NCI-H345 (cell line): ENCODE measurements around the gene IGFBP4.
"Not testable (repeated sequence)": the region's sequence is repeated elsewhere in the genome, so short reads cannot be mapped to it uniquely, and the experiment has no call there.

ENCODE experiments used
- DNase-seq: peaks from one replicate; lab custom pipeline; 2025; lab: John Stamatoyannopoulos, UW

Gene IGFBP4

DNA sequence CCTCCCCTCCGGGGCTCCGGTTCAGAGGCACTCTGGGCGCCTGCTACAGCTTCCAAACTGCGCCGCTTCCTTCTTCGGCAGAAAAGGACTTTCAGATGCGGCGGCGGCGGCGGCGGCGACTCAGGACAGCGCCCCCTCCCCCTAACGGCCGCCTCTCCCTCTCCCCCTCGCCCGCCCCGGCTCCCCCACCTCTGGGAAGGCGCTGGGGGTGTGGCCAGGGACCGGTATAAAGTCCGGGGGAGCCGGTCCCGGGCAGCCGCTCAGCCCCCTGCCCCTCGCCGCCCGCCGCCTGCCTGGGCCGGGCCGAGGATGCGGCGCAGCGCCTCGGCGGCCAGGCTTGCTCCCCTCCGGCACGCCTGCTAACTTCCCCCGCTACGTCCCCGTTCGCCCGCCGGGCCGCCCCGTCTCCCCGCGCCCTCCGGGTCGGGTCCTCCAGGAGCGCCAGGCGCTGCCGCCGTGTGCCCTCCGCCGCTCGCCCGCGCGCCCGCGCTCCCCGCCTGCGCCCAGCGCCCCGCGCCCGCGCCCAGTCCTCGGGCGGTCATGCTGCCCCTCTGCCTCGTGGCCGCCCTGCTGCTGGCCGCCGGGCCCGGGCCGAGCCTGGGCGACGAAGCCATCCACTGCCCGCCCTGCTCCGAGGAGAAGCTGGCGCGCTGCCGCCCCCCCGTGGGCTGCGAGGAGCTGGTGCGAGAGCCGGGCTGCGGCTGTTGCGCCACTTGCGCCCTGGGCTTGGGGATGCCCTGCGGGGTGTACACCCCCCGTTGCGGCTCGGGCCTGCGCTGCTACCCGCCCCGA, at the start of gene IGFBP4:
Gene IGFBP4, plus strand, starts transcription at position 255 of the 792 bp plus-strand sequence. Its CDS starts 286 bp downstream, at position 541.
- peak; percentile 70 for DNase-seq

DNA sequence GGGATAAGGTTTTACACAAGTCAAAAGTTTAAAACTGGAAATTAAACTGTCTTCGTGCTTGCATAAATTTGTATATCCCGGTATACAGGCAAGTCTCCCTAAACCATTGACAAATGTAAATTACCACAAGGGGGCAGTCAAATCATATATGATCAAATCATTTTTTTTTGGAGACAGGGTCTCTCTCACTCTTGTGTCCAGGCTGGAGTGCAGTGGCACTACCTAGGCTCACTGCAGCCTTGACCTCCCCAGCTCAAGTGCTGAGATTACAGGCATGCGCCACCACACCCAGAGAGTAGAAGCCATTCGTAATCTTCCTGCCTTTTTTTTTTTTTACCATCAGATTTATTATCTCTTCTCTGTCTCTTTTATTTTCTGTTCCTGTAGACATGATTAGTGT, 44.1 kb upstream of the IGFBP4 start:
- peak; percentile 32 for DNase-seq

DNA sequence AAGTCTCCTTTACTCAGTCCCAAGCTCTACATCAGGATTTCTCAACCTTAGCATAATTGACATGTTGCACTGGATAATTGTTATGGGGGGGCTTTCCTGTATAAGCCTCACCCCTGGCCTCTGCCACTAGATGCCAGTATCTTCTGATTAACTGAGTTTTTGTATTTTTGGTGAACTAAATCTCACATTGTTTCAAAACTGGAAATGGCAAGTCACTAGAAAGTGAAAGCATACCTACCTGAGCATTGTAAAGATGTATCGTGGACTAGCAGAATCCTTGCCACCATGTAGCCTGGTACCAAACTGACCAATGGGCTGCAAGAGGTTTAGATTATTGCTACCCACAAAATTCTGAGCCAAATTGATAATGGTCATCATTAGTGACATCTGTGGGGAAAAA, 40.6 kb upstream of the IGFBP4 start:
- no peak for DNase-seq

DNA sequence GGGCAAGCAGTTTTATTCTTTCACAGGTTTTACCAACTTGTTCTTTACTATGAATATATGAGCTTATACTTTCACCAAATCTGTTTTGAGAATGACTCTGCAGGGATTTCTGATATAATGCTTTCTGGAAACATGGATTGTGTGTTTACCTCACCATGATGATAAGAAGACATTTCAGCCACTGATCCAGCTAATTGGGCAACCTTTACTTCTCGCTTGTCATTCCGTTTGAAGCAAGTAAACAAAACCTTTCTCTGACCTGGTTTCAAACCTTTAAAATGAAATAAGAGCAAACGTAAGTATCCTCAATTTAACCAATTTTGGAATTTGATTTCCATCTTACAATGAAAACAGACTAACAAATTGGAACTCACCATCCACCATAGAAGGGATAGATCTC, 39.2 kb upstream of the IGFBP4 start:
- no peak for DNase-seq

DNA sequence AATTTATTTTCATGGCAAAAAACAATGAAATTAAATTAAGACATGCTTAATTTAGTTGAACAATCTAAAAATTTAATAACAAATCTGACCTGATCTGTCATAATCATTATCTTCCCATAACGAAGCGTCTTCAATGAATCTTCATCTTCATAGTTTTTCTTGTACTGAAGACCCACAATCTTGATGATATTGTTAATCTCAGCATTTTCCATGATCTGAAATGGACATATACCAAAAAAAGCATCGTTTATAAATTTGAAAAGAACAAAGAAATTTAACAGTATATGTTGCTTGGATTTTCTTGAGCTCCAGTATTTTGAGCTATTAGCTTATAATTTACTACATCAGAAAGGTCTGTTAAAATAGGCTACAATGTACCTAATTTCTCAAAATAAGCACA, 35.8 kb upstream of the IGFBP4 start:
- no peak for DNase-seq

DNA sequence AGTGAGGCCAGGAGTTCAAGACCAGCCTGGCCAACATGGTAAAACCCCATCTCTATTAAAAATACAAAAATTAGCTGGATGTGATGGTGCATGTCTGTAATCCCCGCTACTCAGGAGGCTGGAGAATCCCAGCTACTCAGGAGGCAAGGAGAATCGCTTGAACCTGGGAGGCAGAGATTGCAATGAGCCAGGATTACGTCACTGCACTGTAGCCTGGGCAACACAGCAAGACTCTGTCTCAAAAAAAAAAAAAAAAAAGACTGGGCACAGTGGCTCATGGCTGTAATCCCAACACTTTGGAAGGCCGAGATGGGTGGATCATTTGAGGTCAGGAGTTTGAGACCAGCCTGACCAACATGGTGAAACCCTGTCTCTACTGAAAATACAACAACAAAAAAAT, 33.7 kb upstream of the IGFBP4 start:
- DNase-seq = not testable (repeated sequence)

DNA sequence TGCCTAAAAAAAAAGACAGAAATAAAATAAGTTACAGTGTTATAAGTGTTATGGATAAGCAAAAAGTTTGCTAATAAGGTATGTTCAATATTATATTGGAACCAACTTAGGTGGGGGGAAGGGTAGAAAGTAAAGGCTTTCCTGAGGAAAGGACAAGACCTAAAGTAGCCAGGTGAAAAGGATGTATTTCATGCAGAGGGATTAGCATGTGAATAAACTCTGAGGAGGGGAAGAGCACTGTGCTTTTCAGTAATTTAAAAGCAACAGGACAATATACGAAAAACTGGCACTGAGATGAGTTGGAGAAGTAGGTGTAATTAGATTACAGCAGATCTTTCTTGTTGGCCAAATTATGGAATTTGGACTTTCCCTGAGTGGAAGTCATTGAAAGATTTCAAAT, 33.2 kb upstream of the IGFBP4 start:
- DNase-seq = no peak

DNA sequence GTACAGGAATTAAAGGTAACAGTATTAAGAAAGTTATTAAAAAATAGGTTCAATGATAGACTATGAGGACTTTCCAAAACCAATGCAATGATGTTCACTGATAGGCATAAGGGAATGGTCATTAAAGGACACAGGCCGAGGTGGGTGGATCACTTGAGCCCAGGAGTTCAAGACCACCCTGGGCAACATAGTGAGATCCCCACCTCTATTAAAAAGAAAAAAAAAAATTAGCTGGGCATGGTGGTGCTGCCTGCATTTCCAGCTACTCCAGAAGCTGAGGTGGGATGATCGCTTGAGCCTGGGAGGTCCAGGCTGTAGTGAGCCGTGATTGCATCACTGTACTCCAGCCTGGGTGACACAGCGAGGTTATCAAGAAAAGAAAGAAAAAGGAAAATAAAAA, 31.4 kb upstream of the IGFBP4 start:
- no peak for DNase-seq

DNA sequence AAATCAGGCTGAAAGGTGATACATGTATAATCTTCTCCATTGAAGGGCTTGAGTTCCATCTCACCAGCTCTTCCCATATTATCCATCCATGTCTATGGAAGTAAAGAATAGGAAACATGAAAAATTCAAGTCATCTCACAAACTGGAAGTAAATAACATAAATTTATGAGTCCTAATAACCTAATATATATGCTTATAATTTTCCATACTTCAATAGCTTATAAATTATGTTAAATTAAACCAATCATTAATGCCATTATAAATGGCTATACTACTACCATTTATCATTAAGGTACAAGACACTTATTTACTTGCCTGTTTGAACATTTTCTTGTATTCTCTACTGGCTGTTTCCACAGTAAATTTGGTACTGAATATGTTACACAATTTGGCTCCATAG, 30.4 kb upstream of the IGFBP4 start:
- no peak for DNase-seq

DNA sequence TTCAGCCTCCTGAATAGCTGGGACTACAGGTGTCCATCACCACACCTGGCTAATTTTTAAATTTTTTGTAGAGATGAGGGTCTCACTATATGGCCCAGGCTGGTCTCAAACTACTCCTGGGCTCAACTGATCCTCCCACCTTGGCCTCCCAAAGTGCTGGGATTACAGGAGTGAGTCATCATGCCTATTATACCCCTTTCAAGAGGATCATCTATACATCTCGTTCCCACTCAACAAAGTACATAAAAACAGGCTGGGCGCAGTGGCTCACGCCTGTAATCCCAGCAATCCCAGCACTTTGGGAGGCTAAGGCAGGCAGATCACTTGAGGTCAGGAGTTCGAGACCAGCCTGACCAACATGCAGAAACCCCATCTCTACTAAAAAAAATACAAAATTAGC, 28.9 kb upstream of the IGFBP4 start:
- DNase-seq = peak; percentile 5

DNA sequence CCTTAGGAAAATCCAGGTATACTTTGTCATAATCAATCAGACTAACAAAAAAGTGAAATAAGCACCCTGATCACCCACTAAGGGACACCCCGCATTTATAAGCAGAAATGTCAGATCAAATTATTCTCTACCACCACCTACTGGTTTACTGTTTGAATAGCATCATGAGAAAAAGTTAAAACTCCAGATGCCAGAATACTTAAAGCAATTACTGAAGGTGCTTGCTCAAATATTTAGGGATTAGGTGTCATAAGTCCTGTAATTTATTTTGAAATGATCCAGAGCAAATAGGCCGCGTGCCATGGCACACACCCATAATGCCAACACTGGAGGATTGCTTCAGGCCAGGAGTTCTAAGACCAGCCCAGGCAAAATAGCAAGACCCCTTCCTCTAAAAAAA, 27.9 kb upstream of the IGFBP4 start:
- DNase-seq = peak; percentile 6

DNA sequence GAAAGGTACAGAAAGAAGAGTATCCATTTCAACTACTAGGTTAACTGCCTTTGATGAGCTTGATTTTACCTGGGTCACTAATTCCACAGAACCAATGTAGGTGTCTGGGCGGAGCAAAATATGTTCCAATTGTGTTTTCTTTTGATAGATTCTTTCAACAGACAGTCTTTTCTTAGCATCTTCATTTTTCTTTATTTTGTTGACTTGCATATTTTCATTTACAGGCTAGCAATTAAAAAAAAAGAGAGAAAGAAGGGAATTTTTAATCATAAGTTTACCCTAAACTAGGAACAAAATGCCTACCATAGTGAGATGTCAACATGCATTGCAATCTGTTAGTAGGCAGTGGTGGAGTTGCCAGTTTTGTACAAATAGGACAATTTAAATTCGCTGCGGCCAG, 26.6 kb upstream of the IGFBP4 start:
- no peak for DNase-seq

DNA sequence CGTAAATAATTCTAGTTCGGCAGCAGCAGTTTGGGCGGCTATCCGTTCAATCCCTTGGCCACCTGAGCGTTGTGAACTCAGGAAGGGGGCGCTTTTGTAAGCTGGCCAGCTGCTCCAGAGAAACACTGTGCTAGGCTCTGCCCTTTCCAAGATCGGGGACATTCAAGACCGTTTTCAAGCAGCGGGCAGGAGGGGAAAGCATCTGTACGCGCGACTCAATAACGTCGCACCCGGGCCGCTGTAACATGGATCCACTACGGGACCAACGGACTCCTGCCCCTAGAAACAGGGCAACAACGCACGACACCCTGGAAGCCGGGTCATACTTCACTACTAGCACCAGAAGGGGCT, 26.0 kb upstream of the IGFBP4 start:
- DNase-seq = peak; percentile 20

DNA sequence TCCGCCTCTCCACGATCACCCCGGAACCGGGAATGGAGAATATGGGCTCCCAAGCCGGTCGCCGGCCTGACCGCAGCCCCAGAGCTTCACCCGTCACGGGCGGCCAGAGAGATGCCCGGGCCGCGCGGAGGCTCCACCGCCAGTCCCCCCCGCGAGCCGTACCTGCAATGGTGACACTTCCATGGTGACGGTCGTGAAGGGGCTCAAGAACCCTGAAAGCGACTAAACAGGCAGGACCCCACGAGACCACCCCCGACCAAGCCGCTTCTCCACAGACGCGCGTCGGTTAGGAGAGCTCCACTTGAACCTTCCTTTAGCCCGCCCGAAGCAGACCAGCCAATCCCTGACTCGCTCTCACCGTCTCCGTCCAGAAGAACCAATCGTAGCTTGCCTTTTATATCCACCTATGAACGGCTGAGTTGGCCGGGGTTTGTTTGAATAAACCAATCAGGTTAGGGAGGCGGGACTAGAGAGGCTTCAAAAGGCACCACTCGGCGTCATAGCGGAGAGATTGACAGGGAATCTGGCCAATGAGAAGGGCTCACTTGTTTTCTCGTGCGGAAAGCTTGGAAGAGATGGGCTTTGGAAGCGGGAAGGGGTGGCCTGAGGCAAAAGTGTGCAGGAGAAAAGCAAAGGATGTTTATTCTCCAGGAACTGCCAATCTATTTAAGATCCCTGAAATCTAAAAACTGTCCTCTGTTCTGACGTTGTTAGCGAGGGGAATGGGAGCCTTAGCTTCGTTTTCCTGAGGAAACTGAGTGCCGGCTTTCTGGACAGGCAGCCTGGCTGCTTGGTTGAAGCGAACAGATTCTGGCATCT, 25.4 kb upstream of the IGFBP4 start, which contains the start of gene TOP2A:
Gene TOP2A, minus strand, starts transcription at position 288 of the 819 bp plus-strand sequence. Its CDS starts 105 bp downstream, at position 183.
- peak; percentile 100 for DNase-seq

DNA sequence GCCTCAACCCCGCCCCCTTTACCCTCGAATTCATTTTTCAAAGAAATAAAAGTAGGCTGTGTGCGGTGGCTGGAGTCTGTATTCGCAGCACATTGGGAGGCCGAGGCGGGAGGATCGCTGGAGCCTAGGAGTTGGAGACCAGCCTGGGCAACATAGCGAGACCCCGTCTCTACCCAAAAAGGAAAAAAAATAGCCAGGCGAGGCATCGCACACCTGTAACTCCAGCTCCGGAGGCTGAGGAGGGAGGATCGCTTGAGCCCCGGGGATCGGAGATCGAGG, 24.9 kb upstream of the IGFBP4 start:
- DNase-seq = no peak

DNA sequence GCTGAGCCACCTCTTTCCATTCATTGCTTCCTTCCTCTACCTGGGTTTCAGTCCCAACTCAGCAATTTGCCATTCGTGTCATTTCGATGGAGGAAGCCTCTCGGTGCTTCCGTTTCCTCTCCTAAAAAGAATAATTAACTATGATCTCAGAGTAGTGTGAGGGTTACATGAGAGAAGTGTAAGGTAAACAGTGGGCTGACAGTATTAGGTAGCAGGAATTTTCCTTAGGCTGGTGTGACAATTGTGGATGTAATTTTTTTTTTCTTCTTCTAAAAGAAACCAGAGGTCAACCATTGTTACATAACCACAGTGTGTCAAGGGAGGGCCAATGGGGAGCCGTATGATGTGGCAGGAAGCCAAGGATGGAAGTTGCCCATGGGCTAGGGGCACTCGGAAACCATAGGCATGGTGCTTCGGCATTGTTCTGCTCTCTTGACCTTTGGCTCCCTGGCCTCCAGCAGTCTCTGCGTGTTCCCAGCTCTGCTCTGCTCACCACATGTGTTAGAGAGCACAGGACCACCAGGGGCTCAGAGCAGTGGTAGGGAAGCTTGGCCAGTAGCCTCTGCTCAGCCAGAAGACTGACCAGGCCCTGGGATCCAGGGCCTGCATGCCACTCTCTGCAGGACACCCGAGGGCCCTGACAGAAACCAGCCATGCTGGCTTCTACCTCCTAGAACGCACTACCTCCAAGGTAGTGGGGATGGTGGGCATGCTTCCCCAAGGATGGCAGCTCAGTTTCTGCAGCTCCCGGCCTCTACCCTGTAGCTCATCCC, 23.5 kb upstream of the IGFBP4 start:
- DNase-seq = peak; percentile 46

DNA sequence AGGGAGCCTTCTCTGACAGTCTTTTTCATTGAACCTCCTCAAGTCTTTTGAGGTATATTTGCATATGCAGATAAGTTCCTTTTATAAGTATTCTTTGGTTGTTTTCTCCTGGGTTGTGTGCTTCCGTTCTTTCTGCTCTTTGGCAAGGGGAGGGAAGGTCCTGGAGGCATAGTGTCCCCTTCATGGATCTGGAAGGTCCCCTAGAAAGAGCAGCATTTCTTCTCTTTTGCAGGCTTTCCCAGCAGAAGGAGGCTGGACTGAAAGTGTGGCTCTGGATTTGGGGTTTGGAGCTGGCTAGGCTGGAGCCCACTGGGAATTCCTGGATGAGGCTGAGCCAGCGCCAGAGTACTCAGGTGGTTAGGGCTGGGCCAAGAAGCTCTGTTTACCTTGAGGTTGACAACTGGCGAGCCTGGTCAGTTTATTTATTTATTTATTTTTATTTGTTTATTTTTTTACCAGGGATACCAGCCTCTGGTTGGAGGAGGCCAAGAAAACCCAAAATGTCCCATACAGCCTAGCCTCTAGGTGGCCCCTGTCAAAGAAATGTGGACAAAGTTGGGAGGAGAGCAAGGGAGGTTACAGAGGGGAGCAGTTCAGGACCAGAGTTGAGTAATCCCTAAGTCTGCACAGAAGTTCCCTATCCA, 20.1 kb upstream of the IGFBP4 start:
- DNase-seq = no peak

DNA sequence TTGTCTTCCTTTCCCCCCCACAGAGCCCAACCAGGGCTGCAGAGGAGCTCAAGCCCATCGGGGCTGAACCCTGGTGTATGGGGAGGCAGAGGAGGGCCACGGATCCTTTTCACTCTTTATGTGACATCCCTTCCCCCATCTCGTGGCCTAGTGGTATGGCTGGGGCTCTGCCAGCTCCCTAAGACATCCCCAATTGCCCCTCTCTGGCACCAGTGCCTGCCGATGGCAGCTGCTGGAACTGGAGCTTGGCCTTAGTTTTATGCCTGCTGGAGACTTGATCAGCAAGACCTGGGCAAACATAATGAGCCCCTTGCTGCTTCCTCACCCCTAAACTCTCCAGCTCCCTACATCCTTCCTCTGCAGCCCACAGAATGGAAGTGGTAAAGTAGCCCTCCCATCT, 17.5 kb upstream of the IGFBP4 start:
- DNase-seq = no peak

DNA sequence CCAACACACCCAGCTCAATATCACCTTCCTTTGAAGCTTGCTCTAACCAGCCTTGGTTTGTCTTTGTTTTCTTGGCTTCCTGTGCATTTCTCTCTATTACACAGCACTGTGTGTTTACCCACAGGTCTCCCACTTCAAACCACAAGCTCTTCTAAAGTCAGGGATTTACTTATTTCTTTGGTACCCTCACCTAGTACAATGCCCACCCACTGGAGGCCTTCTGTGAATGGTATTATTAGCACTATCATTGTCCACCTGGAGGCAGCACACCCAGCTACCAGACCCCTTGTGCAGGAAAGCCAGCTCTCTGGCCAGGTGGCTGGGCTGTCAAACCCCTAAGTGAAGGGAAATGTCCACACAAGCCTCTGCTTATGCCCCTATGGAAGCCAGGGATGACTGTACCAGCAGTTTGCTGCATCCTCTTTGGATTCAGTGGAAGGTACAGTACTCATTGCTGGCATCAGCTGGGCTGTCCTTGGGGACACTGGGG, 16.2 kb upstream of the IGFBP4 start:
- no peak for DNase-seq

DNA sequence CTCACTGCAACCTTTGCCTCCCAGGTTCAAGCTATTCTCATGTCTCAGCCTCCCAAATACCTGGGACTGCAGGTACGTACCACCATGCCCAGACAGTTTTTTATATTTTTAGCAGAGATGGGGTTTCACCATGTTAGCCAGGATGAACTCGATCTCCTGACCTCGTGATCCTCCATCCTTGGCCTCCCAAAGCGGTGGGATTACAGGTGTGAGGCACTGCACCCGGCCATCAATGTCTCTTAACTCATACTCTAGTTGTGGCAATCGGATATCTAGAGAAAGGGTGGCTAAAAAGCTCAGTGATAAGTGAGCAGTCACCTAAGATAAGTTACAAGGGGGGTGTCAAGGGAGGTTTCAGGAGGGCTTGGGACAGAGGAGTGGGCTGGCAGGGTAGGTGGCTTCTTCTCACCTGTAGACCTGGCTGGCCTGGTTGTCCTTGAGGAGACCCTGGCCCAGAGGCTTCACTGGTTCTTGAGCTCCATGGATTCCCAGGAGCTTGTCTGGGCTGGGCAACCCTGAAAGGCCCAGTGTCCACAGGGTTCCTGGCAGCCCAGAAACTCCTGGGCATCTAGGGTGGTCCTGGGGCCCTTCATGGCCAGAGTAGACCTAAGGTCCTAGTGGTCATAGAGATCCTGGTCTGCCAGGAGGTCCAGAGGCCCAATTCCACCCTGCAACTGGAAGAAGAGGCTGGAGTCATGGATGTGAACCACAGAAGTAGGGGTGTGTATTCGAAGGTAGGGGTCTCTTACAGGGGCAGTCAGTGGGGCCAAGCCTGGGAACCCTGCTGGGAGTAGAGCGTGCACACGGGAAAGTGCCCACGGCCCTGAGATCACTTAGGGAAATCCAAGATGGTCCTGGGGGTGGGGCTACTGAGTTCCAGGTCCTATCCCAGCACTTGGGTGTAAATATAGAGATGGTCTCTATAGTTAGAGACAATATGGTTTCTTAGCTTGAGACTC, 12.7 kb upstream of the IGFBP4 start:
- DNase-seq = no peak

DNA sequence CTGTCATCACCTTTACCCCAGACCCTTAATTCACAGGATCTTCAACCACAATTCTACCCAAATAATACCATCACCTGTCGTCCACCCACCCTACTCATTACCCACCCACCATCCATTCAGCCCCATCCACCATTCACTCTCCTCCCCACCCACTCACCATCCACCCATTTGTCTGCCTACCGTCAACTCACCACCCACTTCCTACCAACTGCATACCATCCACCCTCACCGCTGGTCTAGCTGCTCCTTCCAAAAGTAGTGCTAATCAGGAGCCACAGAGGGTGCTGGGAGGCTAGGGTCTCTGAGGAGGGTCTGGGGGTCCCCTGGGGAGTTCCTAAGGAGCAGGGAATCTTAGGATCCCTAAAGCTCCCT, 12.0 kb upstream of the IGFBP4 start:
- DNase-seq = no peak
